ENCODE results near the gene RNF157. TPM values are rescaled to one million over a fixed set of nuclear protein-coding genes. Genes with fewer than 3 reads are reported as not detected.

The RNF157 gene
- total and polyA plus RNA-seq, 11 donors = 3.6 to 7.4 (median 5.2) TPM

GRCh38 chr17:76097716-76098295 lies 142.5 kb downstream of the RNF157 start:
- TF ChIP-seq CTCF (IDR thresholded peaks at IDR 0.05) = no peak
- TF ChIP-seq POLR2A (IDR thresholded peaks at IDR 0.05) = no peak
- DNase-seq (peak in 1 of 5 donors; percentile 4), ATAC-seq (peak in 1 of 4 donors; percentile 33)
- no peak overlapping the region for H3K4me3 ChIP-seq
- peaks cover 0 to 92% (median 84%) of the 10 kb centered on the region in 9 donors for H3K36me3 ChIP-seq
- H3K27ac ChIP-seq = no peak overlapping the region
- no peaks in the 10 kb centered on the region for H3K9me3 ChIP-seq
- H3K4me1 ChIP-seq = peaks cover 0 to 14% (median 7%) of the 10 kb centered on the region in 12 donors
- H3K27me3 ChIP-seq = no peaks in the 10 kb centered on the region
- WGBS, 4 donors = 87 to 94% (median 89%) methylated on average over 19 of the region's 19 CpGs
- intact Hi-C loops (cut with DNase I) = no loop called here

GRCh38 chr17:76095943-76096342 lies 144.3 kb downstream of the RNF157 start:
- Histone ChIP-seq H3K27me3 (no peaks in the 10 kb centered on the region), H3K4me1 (no peaks in the 10 kb centered on the region), H3K9me3 (no peaks in the 10 kb centered on the region), H3K4me3 (no peak overlapping the region), H3K27ac (no peak overlapping the region), H3K36me3 (peaks cover 0 to 100% (median 92%) of the 10 kb centered on the region in 9 donors)
- TF ChIP-seq POLR2A (IDR thresholded peaks at IDR 0.05) (no peak), CTCF (IDR thresholded peaks at IDR 0.05) (no peak)
- intact Hi-C loops (cut with DNase I) = no loop called here
- ATAC-seq = no peak
- WGBS, 4 donors = 80 to 88% (median 83%) methylated on average over 13 of the region's 13 CpGs
- DNase-seq = peak in 1 of 5 donors; percentile 3

GRCh38 chr17:76094046-76094445 lies 146.2 kb downstream of the RNF157 start:
- Histone ChIP-seq H3K9me3 (no peaks in the 10 kb centered on the region), H3K4me3 (no peak overlapping the region), H3K27me3 (no peaks in the 10 kb centered on the region), H3K27ac (no peak overlapping the region), H3K4me1 (peaks cover 0 to 7% (median 0%) of the 10 kb centered on the region in 12 donors), H3K36me3 (peaks cover 0 to 100% (median 91%) of the 10 kb centered on the region in 9 donors)
- no peak for ATAC-seq
- TF ChIP-seq POLR2A (IDR thresholded peaks at IDR 0.05) = no peak
- no peak for TF ChIP-seq CTCF (IDR thresholded peaks at IDR 0.05)
- WGBS, 4 donors = 86 to 94% (median 87%) methylated on average over 10 to 11 of the region's 11 CpGs
- DNase-seq = no peak
- intact Hi-C loops (cut with DNase I) = no loop called here

- peaks cover 0 to 100% (median 90%) of the 10 kb centered on the region in 9 donors for H3K36me3 ChIP-seq
- H3K4me1 ChIP-seq = peaks cover 0 to 7% (median 0%) of the 10 kb centered on the region in 12 donors
- intact Hi-C loops (cut with DNase I) = no loop called here
- DNase-seq = no peak
- H3K27me3 ChIP-seq = no peaks in the 10 kb centered on the region
- WGBS, 4 donors = 94 to 95% (median 94%) methylated on average over 13 to 20 of the region's 20 CpGs
- no peak overlapping the region for H3K27ac ChIP-seq
- no peak overlapping the region for H3K4me3 ChIP-seq
- TF ChIP-seq POLR2A (IDR thresholded peaks at IDR 0.05) (no peak), CTCF (IDR thresholded peaks at IDR 0.05) (no peak)
- H3K9me3 ChIP-seq = no peaks in the 10 kb centered on the region
- no peak for ATAC-seq
These were observed 147.5 kb downstream of the RNF157 start for GRCh38 chr17:76092526-76093413.

All from heart left ventricle (tissue), 16 donors.